Spleen (tissue), 11 donors: ENCODE results near the gene ATP5ME. TPM values are rescaled to one million over a fixed set of nuclear protein-coding genes. Genes with fewer than 3 reads are reported as not detected.

Experiments
- DNase-seq: peaks from one replicate; pipeline ENCODE4 v3.0.0-alpha.2; 2020
- H3K27ac ChIP-seq, 8 donors: fragments of 200-600 bp; sonication (generic) in 7 of 8; 1 replicate in 4 of 8; 2 replicates in 4 of 8; pipeline versions ENCODE4 v1.5.0 to v1.8.0; 2016 to 2021; ENCODE audit warnings: inconsistent platforms in 4 of 8, mild to moderate bottlenecking in 4 of 8, moderate library complexity in 1 of 8
- H3K27me3 ChIP-seq, 7 donors: fragments of 200-600 bp; sonication (generic) in 6 of 7; replicated peaks in 1 of 7; 1 replicate in 4 of 7; 2 replicates in 3 of 7; pipeline versions ENCODE4 v1.5.0 to v1.8.0; 2016 to 2021; ENCODE audit warnings: inconsistent platforms in 3 of 7, mild to moderate bottlenecking in 1 of 7
- H3K36me3 ChIP-seq, 6 donors: fragments of 200-600 bp; sonication (generic) in 5 of 6; 1 replicate in 4 of 6; 2 replicates in 2 of 6; pipeline versions ENCODE4 v1.5.0 to v1.8.0; 2016 to 2021; ENCODE audit warnings: inconsistent platforms in 2 of 6
- H3K4me1 ChIP-seq, 6 donors: fragments of 200-600 bp; sonication (generic) in 5 of 6; 1 replicate in 3 of 6; 2 replicates in 3 of 6; pipeline versions ENCODE4 v1.5.0 to v1.8.0; 2016 to 2021; ENCODE audit warnings: inconsistent platforms in 3 of 6
- H3K4me3 ChIP-seq, 8 donors: fragments of 200-600 bp; sonication (generic) in 7 of 8; 1 replicate in 4 of 8; 2 replicates in 4 of 8; pipeline versions ENCODE4 v1.5.0 to v1.8.0; 2016 to 2021; ENCODE audit warnings: inconsistent platforms in 4 of 8, mild to moderate bottlenecking in 4 of 8, moderate library complexity in 2 of 8
- H3K9me3 ChIP-seq, 8 donors: fragments of 200-600 bp; sonication (generic) in 7 of 8; 1 replicate in 4 of 8; 2 replicates in 4 of 8; pipeline versions ENCODE4 v1.5.0 to v1.8.0; 2016 to 2021; ENCODE audit warnings: inconsistent platforms in 4 of 8
- CTCF ChIP-seq, 11 experiments: fragments of 200-600 bp in 7 of 11; fragments of 450-650 bp in 4 of 11; sonication (generic) in 4 of 11; IDR thresholded peaks in 8 of 11; conservative IDR thresholded peaks in 3 of 11; 1 replicate in 7 of 11; 2 replicates in 4 of 11; pipeline versions ENCODE4 v1.4.0 to v1.8.0; 2016 to 2021; ENCODE audit warnings: antibody characterized with exemption in 11 of 11, inconsistent platforms in 4 of 11, mild to moderate bottlenecking in 1 of 11
- POLR2A ChIP-seq, 3 donors: fragments of 450-650 bp; IDR thresholded peaks; one replicate each; pipeline ENCODE4 v1.5.1; 2017; ENCODE audit warnings: antibody characterized with exemption in 3 of 3, mild to moderate bottlenecking in 1 of 3
- POLR2AphosphoS5 ChIP-seq, 3 donors: sonication (generic); formaldehyde crosslinking; IDR thresholded peaks; one replicate each; pipeline ENCODE4 v1.5.1; 2017; ENCODE audit warnings: antibody characterized with exemption in 3 of 3
- WGBS, 5 donors: extraction: QIAGEN DNeasy Blood & Tissue Kit in 3 of 5; methylation state at CpG; one replicate each; pipeline versions ENCODE4 v1.1.5 to v1.1.7; 2013 to 2018; 5-methylcytosine and 5-hydroxymethylcytosine counted together
- intact Hi-C: fragments of 100-400 bp; cut with DNase I; formaldehyde crosslinking; loops from one replicate; pipeline ENCODE4 v1.15.0; 2023; ENCODE audit warnings: low total_unique reads
- polyA plus RNA-seq, 3 donors: library from polyadenylated mRNA; stranded (reverse); fragments of 200-250 nt; gene quantifications; one replicate each; pipeline ENCODE4 v1.2.1, GENCODE V29; 2013
- total RNA-seq, 7 donors: library from RNA; depleted of rRNA in 3 of 7; stranded (reverse); fragments of >200 nt in 3 of 7; fragmentation: NEBNext Ultra II Directional in 4 of 7; extraction: Animal tissue kit (Norgen Biotek cat#: 25700) in 4 of 7; gene quantifications; one replicate each; pipeline versions ENCODE4 v1.1.0 to v1.2.1, GENCODE V29; 2016 to 2021
- donor health status: healthy with polysubstance abuse.
- donor health status: DM: no; HTN: no; CAD: no; lungs with moderate emphysema.
- donor health status: DM: no; HTN: no; CAD: no.
- donor health status: Bipolar disorder and iron deficiency.
- donor health status: healthy.
- donor health status: DM: no; HTN: no; CAD: no.
- donor health status: DM: yes; HTN: yes; CAD: no.

The ATP5ME gene
- total and polyA plus RNA-seq, 10 donors: 51.7 to 497 (median 169) TPM

- intact Hi-C loops: no loop called here
- Histone ChIP-seq H3K4me3 (peak overlapping the region in 1 of 8 donors; percentile 21), H3K4me1 (peaks cover 2 to 83% (median 33%) of the 10 kb centered on the region in 6 donors), H3K9me3 (no peaks in the 10 kb centered on the region), H3K27me3 (no peaks in the 10 kb centered on the region), H3K27ac (peak overlapping the region in 7 of 8 donors; percentile 1 to 69 (median 50)), H3K36me3 (peaks cover 0 to 47% (median 4%) of the 10 kb centered on the region in 6 donors)
- DNase-seq: peak; percentile 80
- TF ChIP-seq POLR2A (IDR thresholded peaks at IDR 0.05) (no peak), CTCF (IDR thresholded peaks at IDR 0.05 in 8 of 11, conservative IDR thresholded peaks at IDR 0.05 in 3 of 11) (no peak), POLR2AphosphoS5 (IDR thresholded peaks at IDR 0.05) (peak; percentile 49 to 76 (median 69))
- WGBS, 5 donors: 65 to 79% (median 71%) methylated on average over 31 of the region's 31 CpGs
These were observed 47.4 kb upstream of the ATP5ME start for GRCh38 chr4:721261-722168.

- TF ChIP-seq POLR2A (IDR thresholded peaks at IDR 0.05) (no peak), POLR2AphosphoS5 (IDR thresholded peaks at IDR 0.05) (peak in 1 of 3 donors; percentile 22), CTCF (IDR thresholded peaks at IDR 0.05 in 8 of 11, conservative IDR thresholded peaks at IDR 0.05 in 3 of 11) (no peak)
- intact Hi-C loops: no loop called here
- H3K9me3 ChIP-seq: no peaks in the 10 kb centered on the region
- no peak overlapping the region for H3K4me3 ChIP-seq
- peaks cover 2 to 71% (median 25%) of the 10 kb centered on the region in 6 donors for H3K4me1 ChIP-seq
- peaks cover 0 to 47% (median 4%) of the 10 kb centered on the region in 6 donors for H3K36me3 ChIP-seq
- no peaks in the 10 kb centered on the region for H3K27me3 ChIP-seq
- 94 to 97% (median 95%) methylated on average over 56 to 59 of the region's 59 CpGs for WGBS, 5 donors
- H3K27ac ChIP-seq: peak overlapping the region in 5 of 8 donors; percentile 1 to 69 (median 59)
- DNase-seq: no peak
These were observed 46.2 kb upstream of the ATP5ME start for GRCh38 chr4:720111-720860.

GRCh38 chr4:718460-718859 lies 44.4 kb upstream of the ATP5ME start:
- H3K4me3 ChIP-seq: no peak overlapping the region
- intact Hi-C loops: no loop called here
- TF ChIP-seq POLR2AphosphoS5 (IDR thresholded peaks at IDR 0.05) (peak in 1 of 3 donors; percentile 13), POLR2A (IDR thresholded peaks at IDR 0.05) (no peak)
- no peak for DNase-seq
- H3K27me3 ChIP-seq: no peaks in the 10 kb centered on the region
- no peak overlapping the region for H3K27ac ChIP-seq
- peaks cover 2 to 70% (median 25%) of the 10 kb centered on the region in 6 donors for H3K4me1 ChIP-seq
- peaks cover 0 to 52% (median 7%) of the 10 kb centered on the region in 6 donors for H3K36me3 ChIP-seq
- WGBS, 5 donors: 82 to 93% (median 89%) methylated on average over 8 of the region's 8 CpGs
- H3K9me3 ChIP-seq: no peaks in the 10 kb centered on the region

GRCh38 chr4:717601-718320 lies 43.7 kb upstream of the ATP5ME start:
- no peaks in the 10 kb centered on the region for H3K27me3 ChIP-seq
- H3K4me1 ChIP-seq: peaks cover 2 to 71% (median 25%) of the 10 kb centered on the region in 6 donors
- peaks cover 0 to 46% (median 5%) of the 10 kb centered on the region in 6 donors for H3K36me3 ChIP-seq
- 82 to 90% (median 88%) methylated on average over 20 to 34 of the region's 34 CpGs for WGBS, 5 donors
- H3K4me3 ChIP-seq: no peak overlapping the region
- DNase-seq: no peak
- intact Hi-C loops: no loop called here
- peak overlapping the region in 1 of 8 donors; percentile 17 for H3K27ac ChIP-seq
- no peaks in the 10 kb centered on the region for H3K9me3 ChIP-seq
- peak in 1 of 3 donors; percentile 44 for TF ChIP-seq POLR2AphosphoS5 (IDR thresholded peaks at IDR 0.05)
- no peak for TF ChIP-seq CTCF (IDR thresholded peaks at IDR 0.05 in 8 of 11, conservative IDR thresholded peaks at IDR 0.05 in 3 of 11)
